ENCODE measurements around the gene PLCH1.

GRCh38 chr3:155455765-155456164 is 289.1 kb downstream of the PLCH1 start:
- no peak for TF ChIP-seq POLR2AphosphoS5 (IDR thresholded peaks at IDR 0.05; ENCODE audit: borderline replicate concordance, low read depth, low read length)
- TF ChIP-seq EZH2 (IDR thresholded peaks at IDR 0.05), result no peak
- no peak for TF ChIP-seq FOXP2 (optimal IDR thresholded peaks at IDR 0.05; ENCODE audit: control extremely low read depth, extremely low read length, insufficient read depth)
